Fibroblast of skin of right biceps (primary cell): Measurements from ENCODE around the gene LYRM9.
"Not testable (repeated sequence)": the region's sequence is repeated elsewhere in the genome, so short reads cannot be mapped to it uniquely, and the experiment has no call there.

Source experiments
- DNase-seq: peaks from one replicate; pipeline ENCODE4 v3.0.0-alpha.2; 2013

The LYRM9 gene

GRCh38 chr17:27905447-27906225 lies 12.5 kb upstream of the LYRM9 start:
- no peak for DNase-seq

DNA sequence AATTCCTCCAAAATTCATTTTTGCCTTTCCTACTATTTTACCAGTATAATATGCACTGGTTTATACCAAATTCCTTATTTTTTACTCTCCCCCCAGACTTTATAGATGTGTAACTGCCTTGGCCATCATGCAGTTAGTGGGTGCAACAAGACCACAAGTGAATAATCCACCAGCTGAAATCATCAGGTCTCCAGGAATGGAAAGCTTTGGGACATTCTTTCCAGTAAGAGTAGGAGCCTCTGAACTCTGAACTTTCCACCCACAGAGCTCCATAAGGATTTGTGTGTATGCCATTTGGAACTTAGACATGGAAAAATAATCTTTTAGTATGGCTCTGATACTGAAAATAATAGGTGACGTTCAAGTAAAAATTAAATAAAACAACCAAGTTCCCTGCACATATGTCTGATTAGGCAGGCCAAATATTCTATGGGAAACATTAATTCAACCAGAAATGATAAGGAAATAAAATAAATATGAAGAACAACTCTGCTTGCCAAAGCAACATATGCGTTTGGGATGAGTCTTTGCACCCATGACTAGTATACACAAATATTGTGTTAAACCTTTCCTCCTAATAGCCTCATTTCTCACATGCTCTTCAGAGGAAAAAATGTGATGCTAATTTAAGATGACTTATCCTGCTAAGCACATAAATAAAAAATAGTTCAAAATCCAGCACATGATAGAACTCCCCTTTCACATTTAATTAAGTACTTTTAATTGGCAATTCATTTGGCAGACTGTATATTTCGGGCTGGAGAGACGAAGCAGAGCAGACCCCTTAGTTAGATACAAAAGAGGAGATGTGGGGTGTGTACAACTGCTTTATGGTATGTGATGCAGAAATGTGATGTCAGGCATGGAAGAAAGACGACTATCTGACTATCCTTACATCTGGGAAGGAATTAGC lies 11.6 kb upstream of the LYRM9 start:
- DNase-seq = no peak

- no peak for DNase-seq
Measured at GRCh38 chr17:27904114-27904513, 10.9 kb upstream of the LYRM9 start.

DNA sequence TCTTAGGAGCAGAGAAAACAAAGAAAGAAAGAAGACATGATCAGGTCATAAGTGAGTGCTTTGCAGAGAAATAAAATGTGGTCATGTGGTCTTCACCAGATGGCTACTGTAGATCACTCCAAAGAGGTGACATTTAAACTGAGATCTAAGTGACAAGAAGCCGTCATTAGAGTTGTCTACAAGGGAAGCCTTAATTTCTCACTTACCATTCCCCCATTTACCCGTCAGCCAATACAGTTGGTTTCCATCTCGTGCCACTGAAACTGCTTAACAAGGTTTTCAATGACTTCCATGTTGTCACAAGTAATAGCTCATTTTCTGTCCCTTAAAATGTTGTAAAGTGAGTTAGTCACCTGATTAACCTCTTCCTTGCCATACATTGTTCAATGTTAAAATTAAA lies 6.4 kb upstream of the LYRM9 start:
- DNase-seq = no peak

DNA sequence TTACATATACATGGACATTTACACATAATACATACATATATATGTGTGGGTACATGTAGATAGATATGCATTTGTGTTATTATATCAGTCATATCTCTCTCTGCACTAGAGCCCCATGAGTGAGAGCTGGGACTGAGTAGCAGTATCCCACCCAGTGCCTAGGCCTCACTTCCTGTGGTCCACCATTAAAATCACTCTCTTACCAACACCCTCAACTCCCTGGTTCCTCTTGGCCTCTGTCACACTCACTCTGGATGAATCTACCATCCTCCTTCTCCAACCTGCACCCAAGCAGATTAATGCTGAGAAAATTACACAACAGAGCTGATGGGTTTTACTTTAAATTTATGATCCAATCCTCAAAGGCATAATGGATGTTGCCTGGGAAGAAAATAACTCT lies 4.9 kb upstream of the LYRM9 start:
- DNase-seq = no peak

DNA sequence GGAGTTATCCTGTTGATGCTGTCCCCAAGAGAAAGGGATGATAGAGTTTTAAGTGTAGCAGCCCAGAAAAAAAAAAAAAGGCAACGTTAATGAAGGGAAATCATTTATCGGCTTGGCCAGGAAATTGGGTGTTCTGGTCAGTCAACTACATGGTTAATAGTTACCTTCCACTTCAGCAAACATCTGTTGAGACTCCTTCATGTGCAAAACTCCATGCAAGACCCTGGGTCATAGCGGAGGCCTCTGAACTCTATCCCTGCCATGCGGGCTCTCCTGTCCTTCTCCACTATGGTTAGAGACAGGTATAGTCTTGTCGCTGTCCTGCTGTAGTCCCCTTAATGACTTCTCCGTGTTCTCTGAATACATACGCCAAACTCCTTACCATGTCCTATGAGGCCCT lies 3.5 kb upstream of the LYRM9 start:
- no peak for DNase-seq

DNA sequence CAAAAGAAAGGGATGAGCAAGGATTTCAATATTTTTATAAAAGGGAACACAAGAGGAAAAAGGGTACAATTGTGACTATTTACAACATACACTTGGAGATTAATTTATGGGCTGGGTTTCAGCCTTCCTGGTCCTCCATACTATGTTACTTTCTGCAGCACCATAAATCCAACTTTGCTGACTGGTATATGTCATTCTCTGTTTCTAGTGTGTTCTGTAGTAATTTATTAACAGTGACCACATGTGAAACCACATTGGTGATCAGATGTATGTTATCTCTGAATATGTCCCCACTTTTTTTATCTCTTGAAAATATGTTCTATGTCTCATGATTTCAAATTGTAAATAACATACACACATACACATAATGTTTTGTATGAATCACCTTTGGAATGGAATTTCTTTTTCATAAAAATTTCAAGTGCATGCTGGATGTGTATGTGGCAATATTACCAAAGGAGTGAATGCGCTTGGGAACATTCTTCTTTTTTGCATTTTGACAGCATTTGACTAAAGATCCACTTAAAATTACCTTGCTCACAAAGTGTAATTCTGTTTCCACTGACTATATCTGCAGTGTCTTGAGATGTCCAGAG lies 2.9 kb upstream of the LYRM9 start:
- DNase-seq = no peak

DNA sequence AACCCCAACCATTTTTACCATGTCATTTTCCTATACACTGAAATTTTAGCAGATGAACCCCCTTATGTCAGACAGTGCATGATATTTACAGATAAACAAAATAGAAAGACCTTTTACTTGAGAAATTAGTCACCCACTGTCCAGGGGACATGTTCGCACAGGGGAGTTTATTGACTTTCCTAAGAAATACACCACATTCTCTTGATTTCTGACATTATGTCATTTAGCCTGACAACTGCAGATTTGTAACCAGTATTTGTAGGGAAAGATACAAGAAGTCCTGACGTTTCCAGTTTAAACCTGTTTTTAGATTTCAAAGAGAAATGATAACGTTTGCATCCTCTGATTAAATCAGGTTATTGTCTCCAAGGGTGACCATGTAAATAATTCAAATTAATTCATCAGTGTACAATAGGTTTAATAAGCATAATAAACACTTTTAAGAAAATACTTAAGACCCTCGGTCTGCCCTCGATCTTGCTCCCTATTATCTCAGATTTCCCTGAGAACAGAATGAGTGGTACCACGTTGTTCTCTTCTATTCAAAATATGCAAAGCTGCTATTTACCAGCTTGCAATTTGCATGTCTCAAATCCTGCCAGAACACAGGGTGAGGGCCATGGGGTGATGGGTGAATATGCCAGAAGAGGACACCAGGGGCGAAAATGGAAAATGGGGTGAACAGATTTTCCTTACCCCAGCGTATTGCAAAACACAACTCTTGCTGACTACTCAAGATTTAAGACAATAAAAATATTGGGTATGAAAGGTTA lies 2.1 kb upstream of the LYRM9 start:
- no peak for DNase-seq

DNA sequence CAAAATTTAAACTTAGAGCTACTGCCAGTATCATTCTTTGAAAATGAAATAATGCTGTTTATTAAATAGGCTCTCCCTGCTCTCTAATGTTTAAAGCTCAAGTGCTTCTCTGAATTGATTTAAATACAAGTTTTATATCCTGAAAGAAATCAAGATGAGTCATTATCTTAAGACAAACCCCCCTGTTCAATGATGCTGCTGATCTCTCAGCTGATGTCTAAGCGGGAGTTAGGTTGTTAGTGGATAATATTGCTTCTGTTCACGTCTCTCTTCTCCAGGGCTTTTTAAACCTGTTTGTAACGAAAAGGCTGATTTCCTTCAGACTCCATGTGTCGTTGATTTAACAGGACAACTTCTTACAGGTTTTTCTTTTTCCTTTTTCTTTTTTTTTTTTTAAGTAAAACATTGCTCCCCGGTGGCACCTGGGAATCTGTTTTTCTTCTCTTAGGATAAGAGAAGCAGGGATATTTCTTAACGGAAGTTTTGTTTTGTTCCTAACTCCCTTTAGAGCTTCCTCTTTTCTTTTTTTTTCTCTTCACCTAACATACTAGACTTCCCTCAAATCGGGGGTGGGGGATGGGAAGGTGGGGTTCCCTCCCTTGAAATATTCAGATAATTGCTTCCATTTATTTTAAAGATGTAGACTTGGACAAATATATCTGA lies 807 bp upstream of the LYRM9 start:
- DNase-seq = no peak

DNA sequence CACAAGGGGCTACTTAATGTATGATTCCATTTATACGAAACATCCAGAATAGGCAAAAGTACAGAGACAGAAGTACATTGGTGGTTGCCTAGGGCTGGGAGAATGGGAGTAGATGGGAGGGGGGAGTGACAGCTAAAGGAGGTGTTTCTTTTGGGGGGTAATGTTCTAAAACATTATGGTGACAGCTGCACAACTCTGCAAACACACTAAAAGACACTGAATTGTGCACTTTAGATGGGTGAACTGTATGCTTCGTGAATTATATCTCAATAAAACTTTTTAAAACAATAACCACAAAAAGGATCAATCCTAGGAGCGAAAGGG lies 661 bp downstream of the LYRM9 start:
- no peak for DNase-seq

DNA sequence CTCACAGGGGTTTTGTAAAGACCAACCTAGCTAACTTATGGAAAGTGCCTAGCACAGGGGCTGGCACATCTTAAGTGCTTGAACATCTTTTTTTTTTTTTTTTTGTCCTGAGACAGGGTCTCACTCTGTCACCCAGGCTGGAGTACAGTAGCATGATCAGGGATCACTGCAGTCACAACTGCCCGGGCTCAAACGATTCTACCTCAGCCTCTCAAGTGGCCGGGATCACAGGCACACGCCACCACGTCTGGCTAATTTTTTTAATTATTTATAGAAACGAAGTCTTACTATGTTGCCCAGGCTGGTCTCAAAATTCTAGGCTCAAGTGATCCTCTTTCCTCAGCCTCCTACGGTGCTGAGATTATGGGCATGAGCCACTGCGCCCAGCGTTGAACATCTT lies 1.3 kb downstream of the LYRM9 start:
- no peak for DNase-seq

DNA sequence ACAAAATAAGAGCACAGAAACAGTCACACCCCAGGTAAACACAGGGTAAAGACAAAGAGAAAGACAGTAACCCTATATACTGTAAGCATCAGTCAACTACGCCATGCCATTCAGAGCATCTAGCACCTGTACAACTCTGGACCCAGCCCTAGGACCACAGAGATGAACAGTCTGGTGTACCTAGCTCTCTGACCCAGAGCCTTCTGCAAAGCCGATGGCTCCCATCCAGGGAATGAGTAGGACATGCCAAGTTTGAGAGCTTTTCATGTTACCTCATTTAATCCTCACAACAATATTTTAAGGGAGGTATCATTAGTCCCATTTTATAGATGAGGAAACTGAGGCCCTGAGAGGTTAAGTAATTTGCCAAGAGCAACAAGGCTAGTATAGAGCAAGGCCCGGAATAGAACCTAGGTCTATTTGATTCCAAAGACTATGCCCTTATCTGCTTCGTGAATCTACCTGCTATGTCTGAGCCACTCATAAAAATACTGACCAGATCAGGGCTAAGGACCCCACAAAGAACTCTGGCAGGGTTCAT lies 3.4 kb downstream of the LYRM9 start:
- DNase-seq = no peak

GRCh38 chr17:27888945-27889344 lies 4.2 kb downstream of the LYRM9 start:
- no peak for DNase-seq

GRCh38 chr17:27888067-27888466 lies 5.1 kb downstream of the LYRM9 start:
- no peak for DNase-seq

- DNase-seq = not testable (repeated sequence)
Measured at GRCh38 chr17:27886348-27886906, 6.7 kb downstream of the LYRM9 start.

DNA sequence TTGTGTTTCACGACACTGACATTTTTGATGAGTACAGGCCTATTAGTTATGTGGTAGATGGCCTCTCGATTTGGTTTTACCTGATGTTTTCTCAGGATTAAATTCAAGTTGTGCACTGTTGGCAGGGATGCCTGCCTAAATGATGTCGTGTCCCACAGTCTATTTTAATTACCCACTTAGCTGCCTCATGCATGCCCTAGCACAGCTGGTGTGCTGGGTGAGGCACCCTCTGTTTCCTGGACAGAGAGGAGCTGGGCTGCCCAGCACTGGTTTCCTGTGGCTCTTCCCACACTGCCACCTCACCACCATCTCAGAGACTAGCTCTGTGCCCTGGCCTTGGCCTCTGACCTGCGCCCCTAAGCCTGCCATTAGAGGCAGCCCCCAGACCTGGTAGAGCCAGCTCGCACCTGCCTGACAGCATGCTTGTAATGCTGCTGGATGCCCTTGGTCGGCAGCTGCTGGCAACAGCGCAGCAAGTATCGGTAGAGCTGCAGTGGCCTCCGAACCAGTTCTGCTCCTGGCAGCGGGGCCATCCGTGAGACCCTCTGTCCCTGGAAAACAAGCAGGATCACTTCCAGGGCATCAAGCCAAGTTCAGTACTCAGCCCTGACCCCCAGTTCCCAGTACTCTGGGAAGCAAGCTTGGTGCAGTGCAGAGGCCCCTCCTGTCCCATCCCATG lies 10.9 kb downstream of the LYRM9 start:
- no peak for DNase-seq

GRCh38 chr17:27879987-27880608 lies 13.1 kb downstream of the LYRM9 start:
- DNase-seq = peak; percentile 48

DNA sequence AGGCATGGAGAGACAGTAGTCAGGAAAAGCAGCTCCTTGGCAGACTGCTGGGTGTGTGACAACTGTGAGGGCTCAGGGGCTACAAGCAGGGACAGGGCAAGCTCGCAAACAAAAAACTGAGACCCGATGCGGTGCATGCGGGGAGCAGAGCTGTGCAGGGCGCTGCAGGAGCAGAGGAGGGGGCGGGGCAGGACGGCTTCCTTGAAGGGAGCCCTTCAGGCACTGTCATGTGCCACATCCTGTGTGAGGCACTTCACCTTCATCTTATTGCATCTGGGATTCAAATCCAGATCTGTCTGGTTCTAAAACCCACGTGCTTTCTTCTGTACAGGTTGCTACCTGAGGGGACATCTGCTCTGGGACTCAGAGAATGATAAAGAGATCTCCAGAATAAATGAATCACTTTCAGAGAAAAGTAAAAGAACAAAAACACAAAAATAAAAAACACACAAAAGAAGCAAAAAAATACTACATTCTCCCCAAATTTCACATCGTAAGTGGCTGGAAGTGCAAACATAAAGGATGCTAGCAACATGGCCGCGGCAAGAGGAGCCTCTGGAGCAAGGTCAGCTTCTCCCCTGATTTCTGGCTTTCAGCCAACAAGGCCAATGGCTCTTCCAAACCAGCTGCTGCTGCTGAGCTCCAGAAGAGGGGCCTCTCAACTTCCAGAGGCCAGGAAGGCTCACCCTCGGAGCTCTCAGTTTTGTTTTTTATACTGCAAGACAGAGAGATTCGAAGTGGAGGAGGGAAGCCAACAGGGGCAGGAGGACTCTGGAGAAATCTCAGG lies 14.2 kb downstream of the LYRM9 start:
- no peak for DNase-seq

DNA sequence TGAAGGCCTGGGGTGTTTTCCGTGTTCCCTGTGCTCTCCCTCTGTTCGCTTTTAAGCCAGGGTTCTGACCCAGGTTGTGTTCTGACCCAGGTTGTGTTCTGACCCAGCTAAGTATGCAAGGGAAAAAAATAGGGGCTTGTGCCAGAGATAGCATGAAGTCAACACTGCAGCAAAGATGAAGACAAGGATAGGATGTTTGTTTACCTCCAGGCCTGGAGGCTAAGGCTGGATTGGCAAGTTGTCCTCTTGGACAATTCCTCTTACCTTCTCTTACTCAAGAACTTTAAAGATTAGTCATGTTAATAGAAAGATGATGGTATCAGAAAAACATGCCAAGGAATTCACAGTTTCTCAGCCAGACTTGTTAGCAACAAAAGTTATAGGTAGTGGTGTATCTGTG lies 19.4 kb downstream of the LYRM9 start:
- no peak for DNase-seq

DNA sequence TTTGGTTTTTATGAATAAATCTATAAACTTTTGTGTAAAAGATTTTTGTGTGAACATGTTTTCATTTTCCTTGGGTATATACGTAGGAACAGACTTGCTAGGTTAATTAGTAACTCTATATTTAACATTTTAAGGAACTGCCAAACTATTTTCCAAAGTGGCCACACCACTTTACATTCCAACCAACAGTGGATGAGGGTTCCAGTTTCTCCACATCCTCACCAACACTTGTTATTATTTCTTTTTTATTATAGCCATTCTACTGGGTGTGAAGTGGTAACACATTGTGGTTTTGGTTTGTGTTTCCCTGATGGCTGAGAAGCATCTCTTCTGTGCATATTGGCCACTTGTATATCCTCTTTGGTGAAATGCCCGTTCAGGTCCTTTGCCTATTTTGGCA lies 20.0 kb downstream of the LYRM9 start:
- DNase-seq = no peak
